ENCODE data around the gene RPS17.

The RPS17 gene

DNA sequence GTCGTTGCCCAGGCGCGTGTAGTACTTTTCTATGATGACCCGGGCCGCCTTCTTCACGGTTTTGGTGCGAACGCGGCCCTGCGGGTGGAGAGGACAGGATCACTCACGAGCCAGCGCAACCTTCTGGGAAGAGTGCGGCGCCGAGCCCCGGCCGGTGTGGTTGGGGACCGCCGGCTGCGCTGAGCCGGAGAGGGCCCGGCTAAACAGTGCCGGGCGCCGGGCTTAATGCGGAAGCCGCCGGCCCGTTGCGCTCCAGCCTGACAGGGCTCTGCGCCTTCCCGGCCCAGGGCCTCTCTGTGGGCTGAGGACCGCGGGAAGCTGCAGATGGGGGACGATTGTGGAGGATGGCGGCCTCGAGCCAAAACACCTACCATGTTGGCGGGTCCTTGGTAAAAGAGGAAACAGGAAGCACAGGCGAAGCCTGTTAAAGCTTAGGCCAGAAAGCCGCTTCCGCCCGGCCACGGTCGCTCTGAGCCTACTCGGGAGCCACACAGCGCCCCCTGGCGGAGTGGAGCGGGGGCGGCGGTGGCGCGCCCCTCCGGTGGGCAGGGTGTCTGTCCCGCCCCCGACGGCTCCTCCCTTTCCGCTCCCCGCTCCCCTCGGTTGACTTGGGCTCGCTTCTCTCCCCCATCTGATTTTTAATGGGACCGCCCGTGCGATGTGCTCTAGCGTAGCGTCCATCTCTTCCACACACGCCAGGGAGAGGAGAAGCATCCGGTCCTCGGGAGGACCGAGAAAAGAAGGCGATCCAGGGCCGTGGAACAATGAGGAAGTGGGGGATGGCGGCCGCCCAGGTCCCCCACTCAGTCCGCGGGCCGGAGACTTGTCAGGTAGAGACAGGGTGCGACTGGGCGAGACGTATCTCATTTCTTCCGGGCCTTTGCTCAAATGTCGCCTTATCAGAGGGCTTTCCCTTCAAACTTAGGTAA is at the start of gene RPS17:
TSS of gene RPS17 (minus strand) at position 403 of the 929 bp plus-strand sequence. CDS start at position 374, 29 bp downstream.
- peak; percentile 99 for DNase-seq

DNA sequence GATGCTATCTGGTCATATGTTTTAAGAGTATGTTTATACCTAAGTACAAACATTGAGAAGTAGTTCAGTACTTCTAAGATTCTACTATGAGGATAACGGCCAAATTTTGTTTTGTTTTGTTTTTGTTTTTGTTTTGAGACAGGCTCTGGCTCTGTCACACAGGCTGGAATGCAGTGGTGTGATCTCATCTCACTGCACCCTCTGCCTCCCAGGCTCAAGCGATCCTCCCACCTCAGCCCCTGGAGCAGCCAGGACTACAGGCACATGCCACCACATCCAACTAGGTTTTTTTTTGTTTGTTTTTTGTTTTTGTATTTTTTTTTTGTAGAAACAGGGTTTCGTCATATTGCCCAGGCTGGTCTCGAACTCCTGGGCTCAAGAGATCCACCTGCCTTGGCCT is 47.5 kb upstream of the RPS17 start:
- DNase-seq = no peak

- DNase-seq = no peak
Observed at GRCh38 chr15:82585072-82585471, 44.8 kb upstream of the RPS17 start.

DNA sequence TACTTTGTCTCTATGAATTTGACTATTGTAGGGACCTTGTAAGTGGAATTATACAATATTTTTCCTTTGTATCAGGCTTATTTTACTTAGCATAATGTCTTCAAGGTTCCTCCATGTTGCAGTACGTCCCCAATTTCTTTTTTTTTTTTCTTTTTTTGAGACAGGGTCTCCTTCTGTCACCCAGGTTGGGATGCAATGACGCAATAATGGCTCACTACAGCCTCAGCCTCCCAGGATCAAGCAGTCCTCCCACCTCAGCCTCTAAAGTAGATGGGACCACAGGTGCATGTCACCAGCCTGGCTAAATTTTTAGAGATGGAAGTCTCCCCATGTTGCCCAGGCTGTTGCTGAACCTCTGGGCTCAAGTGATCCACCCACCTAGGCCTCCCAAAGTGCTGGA is 40.5 kb upstream of the RPS17 start:
- no peak for DNase-seq

GRCh38 chr15:82575335-82575734 is 35.1 kb upstream of the RPS17 start:
- no peak for DNase-seq

- DNase-seq = no peak
Observed at GRCh38 chr15:82572986-82573385, 32.7 kb upstream of the RPS17 start.

- DNase-seq = no peak
Observed at GRCh38 chr15:82572311-82572710, 32.1 kb upstream of the RPS17 start.

- DNase-seq = no peak
Observed at GRCh38 chr15:82571722-82572222, 31.5 kb upstream of the RPS17 start.

DNA sequence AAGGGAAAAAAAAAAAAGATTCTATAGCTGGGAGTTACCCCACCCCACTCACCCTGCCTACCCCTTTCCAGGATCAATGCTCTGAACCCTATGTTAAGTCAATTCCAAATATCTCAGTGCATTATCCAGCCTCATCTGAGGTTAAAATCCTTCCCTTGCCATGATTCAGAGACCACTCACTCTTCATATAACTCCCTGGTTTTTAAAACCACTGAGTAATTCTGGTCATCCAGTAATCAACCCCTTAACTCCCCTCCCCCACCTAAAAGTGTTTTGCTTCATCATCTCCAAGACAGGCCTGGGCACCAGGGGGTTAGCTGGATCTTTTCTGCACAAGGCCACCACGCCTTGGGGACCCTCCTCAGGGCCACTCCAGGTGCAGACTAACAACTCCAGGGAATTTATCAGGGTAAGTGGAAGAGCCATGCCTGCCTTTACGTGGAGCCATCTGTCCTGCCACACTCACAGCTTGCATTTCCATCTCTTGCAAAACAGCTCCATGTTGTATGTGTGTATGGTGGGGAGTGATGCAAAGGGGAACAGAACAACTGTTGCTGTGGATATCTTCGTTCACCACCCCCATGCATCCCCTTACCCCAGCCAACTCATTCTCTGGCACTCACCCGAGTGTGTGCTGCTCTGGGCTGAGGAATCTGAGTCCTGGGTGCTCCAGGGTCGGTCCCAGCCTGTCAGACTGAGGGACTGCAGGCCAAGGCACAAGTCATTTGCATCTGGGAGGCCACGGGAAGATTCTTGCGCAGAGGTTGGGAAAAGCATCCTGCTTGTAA is 30.7 kb upstream of the RPS17 start:
- DNase-seq = no peak

DNA sequence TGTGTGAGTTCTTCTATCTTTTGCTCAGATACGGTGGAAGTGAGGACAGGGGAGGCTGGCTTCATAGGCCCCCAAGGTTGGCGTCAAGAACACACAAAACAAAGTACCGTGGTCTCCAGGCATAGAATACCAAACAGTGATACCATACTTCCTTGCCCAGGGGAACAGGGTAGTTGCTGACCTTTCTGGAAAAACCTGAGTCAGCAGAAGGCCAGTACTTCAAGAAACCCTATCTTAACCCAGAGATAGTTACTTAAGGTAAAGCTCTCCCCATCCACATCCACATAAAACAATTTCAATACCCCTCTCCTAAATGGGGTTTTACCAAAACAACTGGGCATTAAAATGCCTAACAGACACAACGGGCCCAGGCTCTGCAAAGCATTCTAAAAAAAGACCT is 29.6 kb upstream of the RPS17 start:
- DNase-seq = no peak

GRCh38 chr15:82568986-82569385 is 28.7 kb upstream of the RPS17 start:
- DNase-seq = no peak

GRCh38 chr15:82567661-82568060 is 27.4 kb upstream of the RPS17 start:
- no peak for DNase-seq

DNA sequence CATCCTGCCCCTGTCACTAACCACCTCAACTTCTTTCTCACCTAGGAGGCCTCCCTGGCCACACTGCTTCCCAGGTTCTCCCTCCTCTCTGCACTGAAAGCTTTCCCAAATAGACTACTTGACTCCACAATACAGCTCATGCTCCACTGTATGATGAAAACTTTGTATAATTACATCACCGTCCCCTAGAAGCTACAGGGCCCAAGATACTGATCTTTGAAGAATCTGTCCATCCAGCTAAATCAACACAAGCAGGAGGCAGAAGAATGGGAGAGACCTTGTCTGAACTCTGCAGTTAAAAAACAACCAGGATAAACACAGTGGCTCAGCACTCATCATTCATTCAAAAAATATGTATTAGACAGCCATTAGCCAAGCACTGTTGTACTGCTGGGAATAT is 26.4 kb upstream of the RPS17 start:
- DNase-seq = no peak

DNA sequence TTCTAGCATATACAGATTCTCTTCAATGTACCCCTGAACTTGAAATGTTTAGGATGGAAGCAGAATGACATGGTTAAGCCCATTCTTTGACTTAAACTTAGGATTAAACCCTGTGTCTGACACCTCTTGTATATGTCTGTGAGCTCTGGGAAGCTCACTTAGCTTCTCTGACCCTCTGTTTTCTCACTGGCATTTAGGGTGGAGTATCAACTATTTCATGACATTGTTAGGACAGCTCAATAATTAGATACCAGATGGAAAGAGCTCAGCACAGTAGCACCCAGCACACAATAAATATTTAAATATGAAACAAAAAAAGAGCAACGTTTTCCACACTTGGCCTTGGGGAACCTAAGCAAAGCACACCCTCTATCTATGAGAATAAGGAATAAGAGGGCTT is 18.2 kb upstream of the RPS17 start:
- no peak for DNase-seq

DNA sequence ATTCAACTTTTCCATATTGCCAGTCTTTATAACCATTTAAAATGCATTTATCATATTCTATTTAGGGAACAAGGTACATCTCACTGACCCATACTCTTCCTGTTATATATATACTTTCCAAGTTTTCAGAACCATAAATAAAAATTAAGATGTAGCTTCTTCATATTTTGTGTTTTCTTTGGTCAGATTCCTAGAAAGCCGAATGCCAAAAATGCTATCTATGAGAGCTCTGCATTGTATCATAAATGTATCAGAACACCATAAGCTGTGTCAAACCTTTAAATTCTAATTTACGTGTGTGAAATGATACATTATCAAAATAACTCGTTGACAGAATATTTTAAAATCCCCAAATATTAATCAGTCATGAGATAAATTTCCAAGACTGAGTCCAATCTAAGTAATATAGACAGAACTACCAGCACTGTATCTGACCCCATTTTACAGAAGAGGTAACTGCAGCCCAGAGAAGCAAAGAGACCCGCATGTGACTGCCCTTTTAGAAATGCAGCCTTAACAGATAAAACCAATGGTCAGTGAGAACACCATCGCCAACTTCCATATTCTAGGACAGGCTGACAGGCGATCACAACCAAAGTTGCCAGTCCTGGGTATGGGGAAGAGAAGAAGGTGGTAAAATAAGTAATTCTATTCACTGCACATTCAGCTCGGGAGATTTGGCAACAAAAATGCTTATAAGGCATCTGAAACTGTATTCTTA is 16.2 kb upstream of the RPS17 start:
- no peak for DNase-seq

DNA sequence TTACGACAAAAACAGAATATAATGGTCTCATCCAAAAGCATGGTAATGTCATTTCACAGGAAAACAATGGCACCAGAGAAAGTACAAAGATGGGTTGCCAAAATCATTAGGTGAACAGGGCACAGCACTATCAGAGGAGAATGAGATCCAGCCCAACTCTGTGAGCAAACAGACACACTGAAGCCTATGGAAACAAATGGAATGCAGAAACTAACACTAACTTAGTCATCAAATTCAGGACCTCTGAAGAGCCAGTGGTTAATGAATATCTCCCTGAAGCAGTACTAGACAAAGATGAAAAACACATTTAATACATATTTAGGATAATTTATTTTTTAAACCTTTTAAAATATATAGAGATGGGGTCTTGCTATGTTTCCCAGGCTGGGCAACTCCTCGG is 14.6 kb upstream of the RPS17 start:
- DNase-seq = no peak

DNA sequence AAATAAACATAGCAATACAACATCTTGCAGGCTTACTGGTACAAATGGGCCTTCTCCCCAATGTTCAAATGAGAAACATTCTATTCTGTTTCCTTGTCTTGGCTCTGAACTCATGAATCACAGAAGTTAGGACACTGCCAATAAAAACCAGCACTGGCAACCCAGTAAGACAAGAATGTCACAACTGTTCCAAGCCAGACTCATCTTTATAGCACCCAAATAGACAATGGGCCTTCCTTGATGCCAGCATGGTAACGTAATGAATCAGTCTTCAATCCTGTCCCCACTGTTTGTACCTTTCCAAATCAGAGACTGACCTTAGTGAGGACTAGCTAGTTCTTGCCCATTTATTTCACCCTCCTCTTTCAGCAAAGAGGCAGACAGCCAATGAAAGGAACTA is 14.1 kb upstream of the RPS17 start:
- DNase-seq = no peak

DNA sequence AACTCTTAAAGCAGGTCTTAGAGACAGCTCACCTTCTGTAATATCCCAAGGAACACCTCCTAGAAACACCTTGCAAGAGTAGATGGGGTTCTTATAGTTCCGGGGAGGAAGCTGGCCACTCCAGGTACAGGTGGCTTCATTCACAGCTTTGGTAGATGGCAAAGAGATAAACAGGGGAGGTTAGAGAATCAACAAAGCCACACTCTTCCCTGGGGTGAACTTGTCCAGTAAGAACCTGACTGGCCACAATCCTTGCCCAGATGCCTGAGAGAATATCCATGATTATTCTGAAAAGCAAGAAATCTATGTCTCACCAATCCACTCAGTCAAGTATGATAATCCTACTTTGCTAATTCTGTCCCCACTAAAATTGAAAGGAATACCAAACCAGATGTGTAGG is 13.6 kb upstream of the RPS17 start:
- DNase-seq = no peak

DNA sequence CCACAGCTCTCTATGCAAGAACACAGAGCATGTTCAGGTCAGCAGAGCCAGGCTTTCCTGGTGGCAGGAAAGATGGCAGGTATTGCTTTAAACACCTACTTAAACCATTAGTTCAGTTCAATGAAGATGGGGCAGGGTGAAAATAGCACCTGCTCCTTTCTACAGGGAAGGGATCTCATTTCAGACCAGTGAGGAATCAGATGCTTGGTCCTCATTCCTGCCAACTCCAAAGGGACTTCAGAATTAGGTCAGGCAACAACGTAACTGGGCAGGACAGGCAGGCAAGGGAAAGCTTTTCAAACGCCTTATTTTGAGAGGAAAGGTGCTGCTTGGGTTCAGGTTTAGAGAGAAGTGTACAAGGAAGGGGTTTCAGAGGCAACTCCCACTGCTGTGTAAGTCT is 12.6 kb upstream of the RPS17 start:
- no peak for DNase-seq

DNA sequence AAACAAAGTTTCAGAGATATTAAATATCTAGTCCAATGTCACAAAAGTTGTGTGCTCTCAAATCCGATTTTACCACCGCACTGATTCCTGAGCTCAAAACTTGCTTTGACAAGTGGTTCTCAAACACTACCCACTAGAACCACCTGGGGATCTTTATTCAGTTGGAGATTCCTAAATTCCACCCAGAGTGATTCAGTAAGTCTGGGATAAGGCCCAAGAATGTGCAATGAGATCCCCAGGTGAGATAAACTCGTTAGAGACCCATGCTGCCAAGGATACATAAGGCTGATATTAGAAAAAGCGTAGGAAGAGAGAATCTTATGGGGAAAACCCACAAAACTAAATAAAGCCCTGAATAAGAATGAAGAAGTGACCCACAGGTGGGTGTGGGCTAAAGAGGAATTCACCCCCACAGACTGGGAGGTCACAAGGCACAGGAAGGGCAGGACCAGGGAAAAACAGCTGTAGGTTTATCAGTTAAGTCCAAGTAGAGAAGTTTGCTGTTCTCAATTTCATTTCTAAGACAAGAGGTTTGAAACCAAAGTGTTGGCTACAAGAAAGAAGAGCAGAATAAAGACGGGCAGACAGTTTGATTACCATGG is 11.5 kb upstream of the RPS17 start:
- DNase-seq = no peak

GRCh38 chr15:82549199-82549665 is 9.0 kb upstream of the RPS17 start:
- no peak for DNase-seq

- no peak for DNase-seq
Observed at GRCh38 chr15:82548700-82549099, 8.4 kb upstream of the RPS17 start.

DNA sequence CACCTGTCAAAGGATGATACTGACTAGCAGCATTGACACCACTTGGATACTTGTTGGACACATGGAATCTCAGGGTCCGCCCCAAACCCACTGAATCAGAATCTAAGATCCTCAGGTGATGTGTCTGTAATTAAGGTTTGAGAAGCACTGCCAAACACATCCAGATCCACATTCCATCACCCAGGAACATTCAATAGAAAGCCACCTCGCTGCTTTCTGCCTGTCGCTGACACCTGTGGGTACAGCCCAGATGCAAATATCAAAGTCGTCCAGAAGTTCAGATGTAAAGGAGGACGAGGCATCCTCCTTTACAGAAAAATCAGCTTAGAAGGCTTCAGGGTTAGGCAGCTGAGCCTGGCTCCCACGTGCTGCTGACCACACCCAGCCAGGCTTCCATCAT is 5.2 kb upstream of the RPS17 start:
- DNase-seq = no peak

Measured in activated naive CD4-positive, alpha-beta T cell treated with anti-CD3 and anti-CD28 coated beads, Interleukin-2, amount 50 U/mL, for 16 hours (primary cell).